Measurements from ENCODE around the gene GOLGA8B. TPM values are rescaled to one million over a fixed set of nuclear protein-coding genes. Genes with fewer than 3 reads are reported as not detected.
"Not testable (repeated sequence)": the region's sequence is repeated elsewhere in the genome, so short reads cannot be mapped to it uniquely, and the experiment has no call there.

GOLGA8B gene
- total RNA-seq, 1 experiment from 2014 or later = 42.1 TPM

DNA sequence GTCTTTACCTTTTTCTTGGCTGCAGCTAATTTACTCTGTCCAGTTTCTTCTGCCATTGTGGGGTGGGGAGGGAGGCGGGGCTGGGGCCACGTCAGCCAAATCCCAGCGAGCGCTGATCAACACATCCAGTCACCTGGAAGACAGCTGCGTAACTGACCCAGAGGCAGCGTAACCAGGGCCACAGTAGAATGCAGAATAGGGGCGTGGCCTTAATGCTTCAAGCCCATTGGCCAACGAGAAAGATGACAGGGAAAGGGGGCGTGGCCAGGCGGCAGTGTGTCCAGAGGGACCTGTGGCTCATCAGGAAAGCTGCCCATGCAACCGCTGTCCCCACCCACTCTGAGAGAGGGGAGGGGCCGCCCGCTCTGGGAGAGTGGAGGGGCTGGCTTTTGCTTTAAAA, 47.6 kb downstream of the GOLGA8B start:
- not testable (repeated sequence) for H3K27ac ChIP-seq (ENCODE audit: insufficient read length, low read depth, low read length); H3K27ac Mint-ChIP-seq; H3K36me3 Mint-ChIP-seq (ENCODE audit: insufficient read depth in 1 of 3, low read depth in 3 of 3); H3K4me2 ChIP-seq (ENCODE audit: insufficient read depth, insufficient read length, low read length); H2BK5ac ChIP-seq (ENCODE audit: insufficient read length, low read length); H3K9me3 ChIP-seq (ENCODE audit: control insufficient read depth, low read depth, low read length); H3K79me2 ChIP-seq (ENCODE audit: insufficient read depth, low read length); H3K4ac ChIP-seq (ENCODE audit: low read depth, low read length); H3K9me3 Mint-ChIP-seq; H3K23me2 ChIP-seq (ENCODE audit: insufficient read length, low read depth, low read length, poor library complexity, severe bottlenecking); H3K27me3 Mint-ChIP-seq (ENCODE audit: low read depth); H4K20me1 ChIP-seq (ENCODE audit: control insufficient read depth, insufficient read depth, insufficient read length); H4K8ac ChIP-seq (replicated peaks; ENCODE audit: insufficient read length, low read depth, low read length); H3K4me1 Mint-ChIP-seq; H3K56ac ChIP-seq (ENCODE audit: insufficient read length, low read depth, low read length); H3K18ac ChIP-seq (ENCODE audit: insufficient read length, low read depth, low read length); H2BK120ac ChIP-seq (ENCODE audit: low read depth, low read length, poor library complexity, severe bottlenecking); H2AK5ac ChIP-seq (ENCODE audit: insufficient read length, low read length); H3K27me3 ChIP-seq (ENCODE audit: insufficient read depth, low read length); H4K91ac ChIP-seq (ENCODE audit: insufficient read length, low read depth, low read length); H3K79me1 ChIP-seq (ENCODE audit: insufficient read depth, low read depth, low read length, poor library complexity, severe bottlenecking); H2BK20ac ChIP-seq (ENCODE audit: low read depth, low read length, poor library complexity, severe bottlenecking); H3T11ph ChIP-seq (ENCODE audit: low read length); H4K5ac ChIP-seq (ENCODE audit: insufficient read length, low read depth, low read length); H2BK12ac ChIP-seq (ENCODE audit: insufficient read length, low read depth, low read length); H3K4me1 ChIP-seq (ENCODE audit: insufficient read depth, low read length); H3K9ac ChIP-seq (ENCODE audit: extremely low read depth, insufficient read length, low read length); H3K14ac ChIP-seq (ENCODE audit: insufficient read depth, low read length); H2AFZ ChIP-seq (ENCODE audit: low read length); H3K23ac ChIP-seq (ENCODE audit: insufficient read length, low read depth, low read length); H2BK15ac ChIP-seq (ENCODE audit: low read depth, low read length); DNase-seq; H3K4me3 Mint-ChIP-seq
- no CpG with 5 or more reads among the region's 13 CpGs for WGBS (ENCODE audit: extremely low coverage, insufficient read length, low lambda C conversion rate)

Other genes with a start within 250 kb of the GOLGA8B start
- 8.4 and 11.1 TPM in 2 replicates for gene SLC12A6, start 245.9 kb downstream of the GOLGA8B start, total RNA-seq (2021)
- 215 and 235 TPM in 2 replicates for gene NOP10, start 240.5 kb downstream of the GOLGA8B start, total RNA-seq (2021)
- 0.26 and 0.46 TPM in 2 replicates for gene NUTM1, start 240.3 kb downstream of the GOLGA8B start, total RNA-seq (2021)
- 62.2 and 71.1 TPM in 2 replicates for gene LPCAT4, start 216.5 kb downstream of the GOLGA8B start, total RNA-seq (2021)
- 56.3 and 58.8 TPM in 2 replicates for gene GOLGA8A, start 145.8 kb downstream of the GOLGA8B start, total RNA-seq (2021)
- gene GJD2, start 171.3 kb upstream of the GOLGA8B start, total RNA-seq (2021) = 0.15 TPM in 1 of 2 replicates, not detected in the other
- 48.6 and 52.2 TPM in 2 replicates for gene ACTC1, start 211.9 kb upstream of the GOLGA8B start, total RNA-seq (2021)